Keratinocyte (primary cell): ENCODE results near the gene SLC25A24.
"Not testable (repeated sequence)": the region's sequence is repeated elsewhere in the genome, so short reads cannot be mapped to it uniquely, and the experiment has no call there.

Source experiments
- CTCF ChIP-seq, 3 experiments: IDR thresholded peaks in 1 of 3; conservative IDR thresholded peaks in 1 of 3; optimal IDR thresholded peaks in 1 of 3; 2 replicates in 2 of 3; 3 replicates in 1 of 3; pipeline versions ENCODE3 to v1.5.1; 2011; ENCODE audit warnings: low read length in 3 of 3, mild to moderate bottlenecking in 3 of 3, moderate library complexity in 2 of 3, control low read depth in 1 of 3, inconsistent platforms in 1 of 3; ENCODE audit not compliant: insufficient read depth in 2 of 3; ENCODE audit errors: extremely low read depth in 1 of 3
- EZH2 ChIP-seq: IDR thresholded peaks from one replicate; pipeline ENCODE4 v1.6.1; 2012; ENCODE audit warnings: inconsistent platforms, mild to moderate bottlenecking, low read length, moderate library complexity

- TF ChIP-seq CTCF (optimal IDR thresholded peaks at IDR 0.05 in 1 of 3, IDR thresholded peaks at IDR 0.05 in 1 of 3, conservative IDR thresholded peaks at IDR 0.05 in 1 of 3; ENCODE audit: extremely low read depth in 1 of 3, insufficient read depth in 2 of 3, low read length in 3 of 3); EZH2: not testable (repeated sequence)
Observed at GRCh38 chr1:108229976-108230375, 29.8 kb upstream of the SLC25A24 start.
